Activated B cell treated with CpG ODN at 0.5 μM for 24 hours (primary cell): Measurements from ENCODE around the gene RTF2. TPM values are rescaled to one million over a fixed set of nuclear protein-coding genes. Genes with fewer than 3 reads are reported as not detected.
"Not testable (repeated sequence)": the region's sequence is repeated elsewhere in the genome, so short reads cannot be mapped to it uniquely, and the experiment has no call there.

ENCODE experiments used
- ATAC-seq: fragments of 200-7000 bp; cut with Tn5 transposase; one replicate; pipeline ENCODE4 v1.10.0; 2021; ENCODE audit warnings: low read depth, mild to moderate bottlenecking, moderate library complexity
- CTCF ChIA-PET: fragments of 350-600 bp; sonication (Branson Sonifier 250); formaldehyde crosslinking; loops from one replicate; lab custom pipeline; 2021; ENCODE audit warnings: antibody characterized with exemption; lab: Charles Lee
- POLR2A ChIA-PET: fragments of 350-600 bp; sonication (Branson Sonifier 250); formaldehyde crosslinking; loops from one replicate; lab custom pipeline; 2021; ENCODE audit warnings: antibody characterized with exemption; lab: Charles Lee
- DNase-seq: peaks from one replicate; pipeline ENCODE4 v3.0.0; 2022
- H3K27ac Mint-ChIP-seq: one replicate; pipeline ENCODE4 v1.8.0; 2020; ENCODE audit warnings: mixed read lengths
- H3K27me3 Mint-ChIP-seq: one replicate; pipeline ENCODE4 v1.8.0; 2021; ENCODE audit warnings: mixed read lengths
- H3K36me3 Mint-ChIP-seq: one replicate; pipeline ENCODE4 v1.8.0; 2021; ENCODE audit warnings: low read depth, mixed read lengths
- H3K4me1 Mint-ChIP-seq: one replicate; pipeline ENCODE4 v1.8.0; 2021; ENCODE audit warnings: mixed read lengths
- H3K4me3 Mint-ChIP-seq: one replicate; pipeline ENCODE4 v1.8.0; 2020; ENCODE audit warnings: mild to moderate bottlenecking, mixed read lengths
- H3K9me3 Mint-ChIP-seq: one replicate; pipeline ENCODE4 v1.8.0; 2020; ENCODE audit warnings: mixed read lengths
- CTCF ChIP-seq: fragments of 200-600 bp; IDR thresholded peaks from one replicate; pipeline ENCODE4 v1.8.0; 2022; ENCODE audit warnings: antibody characterized with exemption, mild to moderate bottlenecking
- intact Hi-C: fragments of 100-400 bp; cut with micrococcal nuclease; formaldehyde crosslinking; loops from one replicate; pipeline ENCODE4 v1.15.1; 2024
- total RNA-seq: library from RNA; stranded (reverse); gene quantifications from 2 replicates; pipeline ENCODE4 v1.2.3, GENCODE V29; 2022

The RTF2 gene
- total RNA-seq, 1 donor from 2014 or later, result 81.1 TPM

- Mint-ChIP-seq H3K4me1 (no peaks in the 10 kb centered on the region), H3K9me3 (no peaks in the 10 kb centered on the region), H3K27me3 (no peaks in the 10 kb centered on the region), H3K36me3 (peaks cover 2% of the 10 kb centered on the region), H3K4me3 (no peak overlapping the region), H3K27ac (no peak overlapping the region)
- ChIA-PET POLR2A (no interaction called here), CTCF (no interaction called here)
- no peak for DNase-seq
- ATAC-seq, result no peak
- intact Hi-C loops, result no loop called here
- no peak for TF ChIP-seq CTCF
Observed at GRCh38 chr20:56527521-56527920, 59.1 kb downstream of the RTF2 start.

- H3K27me3 Mint-ChIP-seq, H3K36me3 Mint-ChIP-seq, CTCF ChIA-PET, intact Hi-C loops, H3K9me3 Mint-ChIP-seq, H3K4me3 Mint-ChIP-seq, ATAC-seq, POLR2A ChIA-PET, H3K27ac Mint-ChIP-seq, DNase-seq, H3K4me1 Mint-ChIP-seq: not testable (repeated sequence)
Observed at GRCh38 chr20:56532946-56533345, 64.5 kb downstream of the RTF2 start, which contains the start of gene FAM209B. Gene FAM209B, plus strand, starts transcription at chr20:56533246. Its CDS starts 96 bp downstream, at chr20:56533342.

GRCh38 chr20:56537997-56538396, 69.6 kb downstream of the RTF2 start:
- H3K27ac Mint-ChIP-seq, result no peak overlapping the region
- TF ChIP-seq CTCF, result no peak
- H3K9me3 Mint-ChIP-seq, result no peaks in the 10 kb centered on the region
- peaks cover 4% of the 10 kb centered on the region for H3K36me3 Mint-ChIP-seq
- intact Hi-C loops, result no loop called here
- POLR2A ChIA-PET, result no interaction called here
- no peak for ATAC-seq
- H3K4me1 Mint-ChIP-seq, result no peaks in the 10 kb centered on the region
- no peak for DNase-seq
- CTCF ChIA-PET, result no interaction called here
- H3K4me3 Mint-ChIP-seq, result no peak overlapping the region
- H3K27me3 Mint-ChIP-seq, result no peaks in the 10 kb centered on the region

- Mint-ChIP-seq H3K4me3 (no peak overlapping the region), H3K4me1 (no peaks in the 10 kb centered on the region), H3K36me3 (peaks cover 4% of the 10 kb centered on the region), H3K27ac (no peak overlapping the region), H3K9me3 (no peaks in the 10 kb centered on the region), H3K27me3 (no peaks in the 10 kb centered on the region)
- no peak for TF ChIP-seq CTCF
- intact Hi-C loops, result no loop called here
- ChIA-PET CTCF (interaction anchor here (0.9 to 1.2 kb wide), 2 partner anchors 8 to 10 kb away, joined by 3 to 4 read pairs; no protein-coding TSS in a partner anchor), POLR2A (no interaction called here)
- DNase-seq (no peak), ATAC-seq (no peak)
Observed at GRCh38 chr20:56540415-56540814, 72.0 kb downstream of the RTF2 start.

GRCh38 chr20:56542489-56543030, 74.1 kb downstream of the RTF2 start:
- TF ChIP-seq CTCF, result no peak
- ChIA-PET CTCF (no interaction called here), POLR2A (no interaction called here)
- Mint-ChIP-seq H3K27ac (no peak overlapping the region), H3K27me3 (no peaks in the 10 kb centered on the region), H3K36me3 (no peaks in the 10 kb centered on the region), H3K9me3 (no peaks in the 10 kb centered on the region), H3K4me1 (no peaks in the 10 kb centered on the region), H3K4me3 (no peak overlapping the region)
- ATAC-seq (no peak), DNase-seq (no peak)
- intact Hi-C loops, result no loop called here
